Tibial nerve (tissue), 4 donors: ENCODE results near the gene NKIRAS1. TPM values are rescaled to one million over a fixed set of nuclear protein-coding genes. Genes with fewer than 3 reads are reported as not detected.

ENCODE experiments used
- DNase-seq, 2 donors: peaks; one replicate each; pipeline ENCODE4 v3.0.0-alpha.2; 2019; ENCODE audit warnings: low spot score in 2 of 2
- H3K27ac ChIP-seq, 4 donors: fragments of 200-600 bp; sonication (generic) in 3 of 4; one replicate each; pipeline ENCODE4 v1.5.1; 2017 to 2019; ENCODE audit warnings: mild to moderate bottlenecking in 1 of 4
- H3K27me3 ChIP-seq, 2 donors: fragments of 200-600 bp; sonication (generic) in 1 of 2; one replicate each; pipeline versions ENCODE4 v1.5.1 to v1.6.0; 2017 to 2019
- H3K36me3 ChIP-seq, 3 donors: fragments of 200-600 bp; sonication (generic); one replicate each; pipeline ENCODE4 v1.5.1; 2018 to 2019
- H3K4me1 ChIP-seq, 4 donors: fragments of 200-600 bp; sonication (generic) in 3 of 4; one replicate each; pipeline ENCODE4 v1.5.1; 2017 to 2019
- H3K4me3 ChIP-seq, 4 donors: fragments of 200-600 bp; sonication (generic) in 3 of 4; one replicate each; pipeline ENCODE4 v1.5.1; 2017 to 2019; ENCODE audit warnings: mild to moderate bottlenecking in 1 of 4, moderate library complexity in 1 of 4
- H3K9me3 ChIP-seq, 4 donors: fragments of 200-600 bp; sonication (generic) in 3 of 4; one replicate each; pipeline ENCODE4 v1.5.1; 2017 to 2019
- EP300 ChIP-seq, 2 donors: sonication (generic); formaldehyde crosslinking; IDR thresholded peaks; one replicate each; pipeline ENCODE4 v1.6.1; 2017; ENCODE audit warnings: antibody characterized with exemption in 2 of 2, mild to moderate bottlenecking in 1 of 2
- POLR2A ChIP-seq, 2 donors: fragments of 450-650 bp; IDR thresholded peaks; one replicate each; pipeline ENCODE4 v1.6.1; 2017; ENCODE audit warnings: antibody characterized with exemption in 2 of 2, mild to moderate bottlenecking in 2 of 2, moderate library complexity in 2 of 2
- WGBS, 2 donors: methylation state at CpG; one replicate each; pipeline ENCODE4 v1.1.5; 2018; 5-methylcytosine and 5-hydroxymethylcytosine counted together
- total RNA-seq, 4 donors: library from RNA; depleted of rRNA; stranded (reverse); fragments of >200 nt; gene quantifications; one replicate each; pipeline ENCODE4 v1.1.0, GENCODE V29; 2016
- TF ChIP-seq, protein P1 (sequence below), 5 experiments: fragments of 200-600 bp in 3 of 5; fragments of 450-650 bp in 2 of 5; sonication (generic) in 3 of 5; IDR thresholded peaks; one replicate each; pipeline ENCODE4 v1.5.1; 2016 to 2019; ENCODE audit warnings: antibody characterized with exemption in 5 of 5, mild to moderate bottlenecking in 3 of 5, moderate library complexity in 2 of 5

The NKIRAS1 gene
- total RNA-seq, 4 donors from 2014 or later, result 6.6 to 14.9 (median 9.3) TPM

DNA sequence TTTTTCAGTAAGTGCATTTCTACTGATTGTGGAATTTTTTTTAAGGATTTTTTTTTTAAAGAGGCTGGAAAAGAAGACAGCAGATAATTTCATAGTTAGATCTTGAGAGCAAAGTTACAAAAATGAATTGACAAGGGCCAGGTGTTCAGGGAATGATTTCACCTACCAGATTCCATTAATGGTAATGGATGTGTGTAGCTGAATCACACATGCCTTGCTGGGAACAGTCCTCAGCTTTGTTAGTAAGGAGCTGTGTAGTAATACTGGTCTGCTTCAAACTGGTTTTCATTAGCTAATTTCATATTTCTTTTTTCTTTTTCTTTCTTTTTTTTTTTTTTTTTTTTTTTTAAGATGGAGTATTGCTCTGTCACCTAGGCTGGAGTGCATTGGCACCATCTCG lies 44.3 kb upstream of the NKIRAS1 start:
- WGBS, 2 donors, result 96 to 100% methylated on average over 1 of the region's 1 CpG
- no peak for DNase-seq
- Histone ChIP-seq H3K27me3 (no peaks in the 10 kb centered on the region), H3K9me3 (no peaks in the 10 kb centered on the region), H3K4me1 (peaks cover 0 to 23% (median 0%) of the 10 kb centered on the region in 4 donors), H3K36me3 (peaks cover 3 to 84% (median 7%) of the 10 kb centered on the region in 3 donors), H3K4me3 (no peak overlapping the region), H3K27ac (no peak overlapping the region)
- TF ChIP-seq EP300 (IDR thresholded peaks at IDR 0.05) (no peak), POLR2A (IDR thresholded peaks at IDR 0.05) (no peak)
- TF ChIP-seq, protein P1, sequence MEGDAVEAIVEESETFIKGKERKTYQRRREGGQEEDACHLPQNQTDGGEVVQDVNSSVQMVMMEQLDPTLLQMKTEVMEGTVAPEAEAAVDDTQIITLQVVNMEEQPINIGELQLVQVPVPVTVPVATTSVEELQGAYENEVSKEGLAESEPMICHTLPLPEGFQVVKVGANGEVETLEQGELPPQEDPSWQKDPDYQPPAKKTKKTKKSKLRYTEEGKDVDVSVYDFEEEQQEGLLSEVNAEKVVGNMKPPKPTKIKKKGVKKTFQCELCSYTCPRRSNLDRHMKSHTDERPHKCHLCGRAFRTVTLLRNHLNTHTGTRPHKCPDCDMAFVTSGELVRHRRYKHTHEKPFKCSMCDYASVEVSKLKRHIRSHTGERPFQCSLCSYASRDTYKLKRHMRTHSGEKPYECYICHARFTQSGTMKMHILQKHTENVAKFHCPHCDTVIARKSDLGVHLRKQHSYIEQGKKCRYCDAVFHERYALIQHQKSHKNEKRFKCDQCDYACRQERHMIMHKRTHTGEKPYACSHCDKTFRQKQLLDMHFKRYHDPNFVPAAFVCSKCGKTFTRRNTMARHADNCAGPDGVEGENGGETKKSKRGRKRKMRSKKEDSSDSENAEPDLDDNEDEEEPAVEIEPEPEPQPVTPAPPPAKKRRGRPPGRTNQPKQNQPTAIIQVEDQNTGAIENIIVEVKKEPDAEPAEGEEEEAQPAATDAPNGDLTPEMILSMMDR (IDR thresholded peaks at IDR 0.05), result no peak

DNA sequence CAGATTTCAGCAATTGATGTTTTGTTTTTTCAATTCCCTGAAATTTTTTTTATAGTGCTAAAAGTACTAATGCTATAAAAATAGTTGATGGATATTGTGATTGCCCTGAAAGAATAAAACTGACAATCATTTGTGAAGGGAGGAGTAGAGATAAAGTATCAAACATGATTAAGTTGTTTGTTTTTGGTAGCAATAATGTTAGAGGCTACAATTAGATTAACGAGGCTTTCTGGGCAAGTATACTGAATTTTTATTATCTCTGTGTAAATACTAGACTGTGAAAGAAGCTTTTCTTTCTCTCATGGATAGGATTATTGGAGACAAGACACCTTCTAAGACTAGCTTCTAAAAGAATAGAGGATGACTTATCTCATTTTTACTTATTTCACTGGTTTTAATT lies 43.9 kb upstream of the NKIRAS1 start:
- no peaks in the 10 kb centered on the region for H3K27me3 ChIP-seq
- H3K4me1 ChIP-seq, result peaks cover 0 to 21% (median 0%) of the 10 kb centered on the region in 4 donors
- H3K4me3 ChIP-seq, result no peak overlapping the region
- peaks cover 3 to 84% (median 7%) of the 10 kb centered on the region in 3 donors for H3K36me3 ChIP-seq
- no peak for DNase-seq
- TF ChIP-seq POLR2A (IDR thresholded peaks at IDR 0.05), result no peak
- TF ChIP-seq, protein P1 (IDR thresholded peaks at IDR 0.05), result no peak
- TF ChIP-seq EP300 (IDR thresholded peaks at IDR 0.05), result no peak
- no peaks in the 10 kb centered on the region for H3K9me3 ChIP-seq
- whole genome bisulfite sequencing, 2 donors, result 48 to 68% methylated on average over 1 of the region's 1 CpG
- H3K27ac ChIP-seq, result no peak overlapping the region

DNA sequence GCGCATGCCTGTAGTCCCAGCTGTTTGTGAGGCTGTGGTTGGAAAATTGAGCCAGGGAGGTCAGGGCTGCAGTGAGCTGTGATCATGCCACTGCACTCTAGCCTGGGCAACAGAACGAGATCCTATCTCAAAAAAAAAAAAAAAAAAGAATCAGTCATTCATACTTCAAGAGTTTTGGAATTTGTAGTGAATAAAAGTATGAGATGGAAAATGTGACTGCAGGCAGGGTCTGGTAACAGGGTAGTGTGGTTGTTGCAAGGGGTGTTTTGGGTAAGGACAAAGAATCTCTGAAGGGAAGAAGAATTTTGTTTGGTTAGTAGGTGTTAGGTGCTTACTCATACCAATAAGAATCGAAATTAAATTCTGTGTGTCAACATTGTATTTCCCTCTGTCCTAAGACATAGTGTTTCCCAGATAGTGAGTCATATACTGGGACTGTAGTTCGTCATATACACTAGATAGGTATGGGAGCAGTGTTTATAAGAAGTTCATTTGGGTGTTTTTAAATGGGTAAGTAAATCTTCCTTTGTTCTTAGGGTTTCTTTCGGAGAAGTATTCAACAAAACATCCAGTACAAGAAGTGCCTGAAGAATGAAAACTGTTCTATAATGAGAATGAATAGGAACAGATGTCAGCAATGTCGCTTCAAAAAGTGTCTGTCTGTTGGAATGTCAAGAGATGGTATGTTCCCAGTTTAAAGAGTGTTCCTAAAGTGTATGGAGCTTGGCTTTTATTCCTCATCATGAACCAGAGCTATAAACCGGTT lies 42.5 kb upstream of the NKIRAS1 start:
- peaks cover 3 to 76% (median 4%) of the 10 kb centered on the region in 3 donors for H3K36me3 ChIP-seq
- H3K9me3 ChIP-seq, result no peaks in the 10 kb centered on the region
- peaks cover 0 to 25% (median 0%) of the 10 kb centered on the region in 4 donors for H3K4me1 ChIP-seq
- no peak overlapping the region for H3K27ac ChIP-seq
- TF ChIP-seq EP300 (IDR thresholded peaks at IDR 0.05), result no peak
- WGBS, 2 donors, result 64 to 70% methylated on average over 7 of the region's 7 CpGs
- no peak overlapping the region for H3K4me3 ChIP-seq
- peaks cover 0 to 3% of the 10 kb centered on the region in 2 donors for H3K27me3 ChIP-seq
- DNase-seq, result no peak

DNA sequence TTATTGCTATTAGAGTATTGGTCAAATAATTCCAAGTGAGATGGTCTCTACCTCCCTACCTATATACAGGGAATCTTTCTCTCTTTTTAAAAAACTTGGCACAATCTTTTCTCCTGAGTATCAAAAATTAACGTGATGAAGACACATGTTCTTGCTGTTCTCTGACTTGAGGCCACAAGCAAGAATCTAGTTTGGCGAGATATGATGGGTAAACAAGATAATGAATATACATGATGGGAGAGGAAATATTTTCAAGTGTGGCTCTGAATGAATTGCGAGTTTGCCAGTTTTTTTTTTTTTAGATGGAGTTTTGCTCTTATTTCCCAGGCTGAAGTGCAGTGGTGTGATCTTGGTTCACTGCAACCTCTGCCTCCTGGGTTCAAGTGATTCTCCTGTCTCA lies 39.9 kb upstream of the NKIRAS1 start:
- Histone ChIP-seq H3K4me3 (no peak overlapping the region), H3K27me3 (peaks cover 0 to 3% of the 10 kb centered on the region in 2 donors), H3K9me3 (no peaks in the 10 kb centered on the region), H3K4me1 (peaks cover 0 to 43% (median 12%) of the 10 kb centered on the region in 4 donors), H3K27ac (no peak overlapping the region), H3K36me3 (peaks cover 0 to 51% (median 3%) of the 10 kb centered on the region in 3 donors)
- 83 to 84% methylated on average over 3 of the region's 3 CpGs for WGBS, 2 donors
- DNase-seq, result no peak
- no peak for TF ChIP-seq POLR2A (IDR thresholded peaks at IDR 0.05)
- TF ChIP-seq, protein P1 (IDR thresholded peaks at IDR 0.05), result no peak
- TF ChIP-seq EP300 (IDR thresholded peaks at IDR 0.05), result no peak

DNA sequence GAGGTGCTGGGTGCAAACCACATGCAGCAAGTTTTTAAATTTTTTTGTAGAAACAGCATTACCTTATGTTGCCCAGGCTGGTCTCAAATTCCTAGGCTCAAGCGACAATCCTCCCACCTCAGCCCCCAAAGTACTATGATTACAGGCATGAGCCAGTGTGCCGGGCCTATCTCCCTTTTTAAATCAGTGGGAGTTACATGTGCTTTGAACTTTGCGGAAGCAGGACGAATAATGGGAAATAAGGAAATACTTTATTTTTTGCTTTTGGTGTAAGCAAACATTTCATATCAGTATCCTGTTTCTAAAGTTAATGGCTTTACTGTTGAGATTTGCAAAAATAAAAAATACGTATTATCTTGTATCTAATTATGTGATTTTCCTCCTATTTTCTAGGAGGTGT lies 37.4 kb upstream of the NKIRAS1 start:
- peaks cover 0 to 3% of the 10 kb centered on the region in 2 donors for H3K27me3 ChIP-seq
- 85 to 89% methylated on average over 5 of the region's 5 CpGs for WGBS, 2 donors
- no peak for TF ChIP-seq POLR2A (IDR thresholded peaks at IDR 0.05)
- TF ChIP-seq, protein P1 (IDR thresholded peaks at IDR 0.05), result no peak
- no peak for TF ChIP-seq EP300 (IDR thresholded peaks at IDR 0.05)
- no peak overlapping the region for H3K4me3 ChIP-seq
- H3K4me1 ChIP-seq, result peaks cover 0 to 68% (median 25%) of the 10 kb centered on the region in 4 donors
- DNase-seq, result no peak
- H3K36me3 ChIP-seq, result peaks cover 0 to 27% (median 0%) of the 10 kb centered on the region in 3 donors
- no peak overlapping the region for H3K27ac ChIP-seq
- no peaks in the 10 kb centered on the region for H3K9me3 ChIP-seq
